Caco-2 (cell line): ENCODE measurements around the gene CNFN. TPM values are rescaled to one million over a fixed set of nuclear protein-coding genes. Genes with fewer than 3 reads are reported as not detected.
"Not testable (repeated sequence)": the region's sequence is repeated elsewhere in the genome, so short reads cannot be mapped to it uniquely, and the experiment has no call there.

Experiments used
- BruUV-seq: library from RNA; stranded (reverse); fragments of 400-500 nt; replicated peaks from 2 replicates; lab custom pipeline; 2021; lab: Mats Ljungman, UMichigan
- CTCF ChIA-PET: fragments of 300-600 bp; sonication (Branson Sonifier 250); formaldehyde crosslinking; loops from one replicate; lab custom pipeline; 2022; ENCODE audit warnings: antibody characterized with exemption; lab: Charles Lee
- POLR2A ChIA-PET: fragments of 300-600 bp; sonication (Branson Sonifier 250); formaldehyde crosslinking; loops from one replicate; lab custom pipeline; 2022; ENCODE audit warnings: antibody characterized with exemption; lab: Charles Lee
- DNase-seq, 2 experiments: peaks; one replicate each; pipeline versions ENCODE4 v3.0.0 to v3.0.0-alpha.2; 2020 to 2022
- H3K27me3 ChIP-seq: replicated peaks from 2 replicates; pipeline ENCODE4 v1.6.0; 2011; ENCODE audit warnings: low read length; ENCODE audit not compliant: control insufficient read depth, insufficient read depth
- H3K36me3 ChIP-seq: 2 replicates; pipeline ENCODE4 v1.5.1; 2011; ENCODE audit warnings: low read length; ENCODE audit not compliant: control insufficient read depth, insufficient read depth
- H3K4me1 ChIP-seq: fragments of 250-450 bp; sonication (Bioruptor Pico); 2 replicates; pipeline ENCODE4 v1.5.1; 2020; ENCODE audit warnings: mild to moderate bottlenecking
- H3K4me3 ChIP-seq: 2 replicates; pipeline ENCODE4 v1.5.1; 2011; ENCODE audit warnings: low read depth, mild to moderate bottlenecking, control low read depth, low read length
- H3K9me3 ChIP-seq: fragments of 250-450 bp; sonication (Bioruptor Pico); 2 replicates; pipeline ENCODE4 v1.5.1; 2020; ENCODE audit warnings: mild to moderate bottlenecking, moderate library complexity
- H3K27ac Mint-ChIP-seq: one replicate; pipeline ENCODE4 v1.8.0; 2022; ENCODE audit warnings: mixed read lengths; ENCODE audit not compliant: unreplicated experiment
- H3K27me3 Mint-ChIP-seq: one replicate; pipeline ENCODE4 v1.8.0; 2022; ENCODE audit warnings: mixed read lengths; ENCODE audit not compliant: insufficient read depth, unreplicated experiment
- H3K36me3 Mint-ChIP-seq: one replicate; pipeline ENCODE4 v1.8.0; 2022; ENCODE audit warnings: mild to moderate bottlenecking, mixed read lengths; ENCODE audit not compliant: insufficient read depth, unreplicated experiment
- H3K4me1 Mint-ChIP-seq: one replicate; pipeline ENCODE4 v1.8.0; 2022; ENCODE audit warnings: low read depth, mixed read lengths; ENCODE audit not compliant: unreplicated experiment
- H3K4me3 Mint-ChIP-seq: one replicate; pipeline ENCODE4 v1.8.0; 2022; ENCODE audit warnings: mild to moderate bottlenecking, moderate library complexity, mixed read lengths; ENCODE audit not compliant: unreplicated experiment
- H3K9me3 Mint-ChIP-seq: one replicate; pipeline ENCODE4 v1.8.0; 2022; ENCODE audit warnings: mixed read lengths; ENCODE audit not compliant: unreplicated experiment
- intact Hi-C: fragments of 100-400 bp; cut with micrococcal nuclease; formaldehyde crosslinking; loops from one replicate; pipeline ENCODE4 v1.10.0; 2022; ENCODE audit not compliant: unreplicated experiment
- microRNA-seq: library from miRNA; unstranded; fragments of <30 nt; microRNA quantifications from one replicate; pipeline ENCODE4 v1.2.0, GENCODE V29; 2022
- total RNA-seq: library from RNA; stranded (reverse); gene quantifications from 2 replicates; pipeline ENCODE4 v1.2.3, GENCODE V29; 2022

CNFN gene
- total RNA-seq, 1 experiment from 2014 or later, result 4.1 TPM

GRCh38 chr19:42339126-42339860 lies 50.8 kb downstream of the CNFN start:
- H3K4me3 Mint-ChIP-seq, H3K27ac Mint-ChIP-seq, H3K9me3 ChIP-seq, H3K36me3 ChIP-seq, H3K27me3 ChIP-seq, H3K36me3 Mint-ChIP-seq, CTCF ChIA-PET, H3K9me3 Mint-ChIP-seq, H3K4me3 ChIP-seq, H3K4me1 ChIP-seq, BruUV-seq, intact Hi-C loops, DNase-seq, H3K4me1 Mint-ChIP-seq, H3K27me3 Mint-ChIP-seq, POLR2A ChIA-PET: not testable (repeated sequence)

Small RNA genes lying within 50 kb of the gene (microRNA-seq; reads per million reads assigned to microRNA genes)
- gene MIR8077, result not detected

Other genes starting within 250 kb of the CNFN start
- gene DEDD2, start 172.6 kb downstream of the CNFN start, total RNA-seq, result 31.2 and 31.4 TPM in 2 replicates
- 19.4 and 22.6 TPM in 2 replicates for gene ZNF526, start 170.0 kb downstream of the CNFN start, total RNA-seq
- gene GSK3A, start 147.7 kb downstream of the CNFN start, total RNA-seq, result 59.6 and 60.2 TPM in 2 replicates
- gene ERF, start 135.2 kb downstream of the CNFN start, total RNA-seq, result 134 and 149 TPM in 2 replicates
- 44.8 and 47.8 TPM in 2 replicates for gene CIC, start 121.0 kb downstream of the CNFN start, total RNA-seq
- 2.8 and 2.9 TPM in 2 replicates for gene PRR19, start 88.2 kb downstream of the CNFN start, total RNA-seq
- 94.0 and 103 TPM in 2 replicates for gene PAFAH1B3, start 87.7 kb downstream of the CNFN start, total RNA-seq
- 2.2 and 2.5 TPM in 2 replicates for gene TMEM145, start 77.0 kb downstream of the CNFN start, total RNA-seq
- gene MEGF8, start 64.7 kb downstream of the CNFN start, total RNA-seq, result 17.9 and 19.3 TPM in 2 replicates
- gene LIPE, start 37.1 kb upstream of the CNFN start, total RNA-seq, result 20.0 and 21.7 TPM in 2 replicates
- 1.1 and 1.3 TPM in 2 replicates for gene CXCL17, start 52.6 kb upstream of the CNFN start, total RNA-seq
- gene CEACAM1, start 138.2 kb upstream of the CNFN start, total RNA-seq, result 7.1 and 9.9 TPM in 2 replicates
- gene CEACAM8, start 204.6 kb upstream of the CNFN start, total RNA-seq, result not detected in 2 replicates